ENCODE measurements around the gene LIX1L. TPM values are rescaled to one million over a fixed set of nuclear protein-coding genes. Genes with fewer than 3 reads are reported as not detected.
"Not testable (repeated sequence)": the region's sequence is repeated elsewhere in the genome, so short reads cannot be mapped to it uniquely, and the experiment has no call there.

LIX1L gene
- total RNA-seq, 2 experiments from 2014 or later: 21.4 to 21.5 TPM

DNA sequence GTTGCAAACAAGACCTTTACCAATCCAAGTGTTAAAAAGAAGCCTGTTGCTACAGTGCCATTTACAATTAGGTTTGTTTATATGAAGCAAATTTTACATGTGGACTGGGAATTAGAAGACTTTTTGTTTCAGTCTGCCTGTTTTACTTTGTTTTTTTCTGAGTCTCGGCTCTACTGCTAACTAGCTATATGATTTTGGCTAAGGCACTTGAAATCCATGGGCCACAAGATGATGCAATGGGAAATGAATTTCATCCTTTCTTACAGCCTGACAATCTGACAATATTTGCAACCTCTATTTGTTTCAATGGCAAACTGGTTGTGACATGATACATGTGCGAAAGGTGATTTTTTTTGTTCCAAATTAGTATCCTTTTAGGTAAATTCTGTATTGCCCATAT, 35.6 kb downstream of the LIX1L start:
- Mint-ChIP-seq H3K27ac (no peak overlapping the region), H3K4me3 (no peak overlapping the region), H3K9me3 (no peaks in the 10 kb centered on the region), H3K36me3 (ENCODE audit: low read depth) (peaks cover 35% of the 10 kb centered on the region), H3K27me3 (no peaks in the 10 kb centered on the region), H3K4me1 (ENCODE audit: low read depth) (peaks cover 42% of the 10 kb centered on the region)
- H3K4me1 ChIP-seq (ENCODE audit: insufficient read depth, low read length): peaks cover 37% of the 10 kb centered on the region
- CTCF ChIA-PET: no interaction called here
- peaks cover 23% of the 10 kb centered on the region for H3K36me3 ChIP-seq (ENCODE audit: insufficient read depth, low read length)
- DNase-seq (no peak), ATAC-seq (ENCODE audit: poor library complexity) (no peak)
- intact Hi-C loops (cut with DNase I, micrococcal nuclease): no loop called here
- no peak overlapping the region for H3K4me3 ChIP-seq (ENCODE audit: low read length)
- POLR2A ChIA-PET: interaction anchor here (1.0 kb wide), 2 partner anchors 42 to 76 kb away, joined by 3 read pairs; partner anchors contain the start of gene POLR3GL
- H3K27me3 ChIP-seq (ENCODE audit: control insufficient read depth in 1 of 2, insufficient read depth in 2 of 2, low read length in 2 of 2): no peaks in the 10 kb centered on the region
- no peaks in the 10 kb centered on the region for H3K9me3 ChIP-seq (ENCODE audit: control insufficient read depth in 1 of 2, insufficient read depth in 1 of 2, low read length in 2 of 2)
- TF ChIP-seq, protein P1, sequence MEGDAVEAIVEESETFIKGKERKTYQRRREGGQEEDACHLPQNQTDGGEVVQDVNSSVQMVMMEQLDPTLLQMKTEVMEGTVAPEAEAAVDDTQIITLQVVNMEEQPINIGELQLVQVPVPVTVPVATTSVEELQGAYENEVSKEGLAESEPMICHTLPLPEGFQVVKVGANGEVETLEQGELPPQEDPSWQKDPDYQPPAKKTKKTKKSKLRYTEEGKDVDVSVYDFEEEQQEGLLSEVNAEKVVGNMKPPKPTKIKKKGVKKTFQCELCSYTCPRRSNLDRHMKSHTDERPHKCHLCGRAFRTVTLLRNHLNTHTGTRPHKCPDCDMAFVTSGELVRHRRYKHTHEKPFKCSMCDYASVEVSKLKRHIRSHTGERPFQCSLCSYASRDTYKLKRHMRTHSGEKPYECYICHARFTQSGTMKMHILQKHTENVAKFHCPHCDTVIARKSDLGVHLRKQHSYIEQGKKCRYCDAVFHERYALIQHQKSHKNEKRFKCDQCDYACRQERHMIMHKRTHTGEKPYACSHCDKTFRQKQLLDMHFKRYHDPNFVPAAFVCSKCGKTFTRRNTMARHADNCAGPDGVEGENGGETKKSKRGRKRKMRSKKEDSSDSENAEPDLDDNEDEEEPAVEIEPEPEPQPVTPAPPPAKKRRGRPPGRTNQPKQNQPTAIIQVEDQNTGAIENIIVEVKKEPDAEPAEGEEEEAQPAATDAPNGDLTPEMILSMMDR (IDR thresholded peaks at IDR 0.05): no peak
- H3K27ac ChIP-seq (ENCODE audit: low read depth in 1 of 2, low read length in 2 of 2): no peak overlapping the region

DNA sequence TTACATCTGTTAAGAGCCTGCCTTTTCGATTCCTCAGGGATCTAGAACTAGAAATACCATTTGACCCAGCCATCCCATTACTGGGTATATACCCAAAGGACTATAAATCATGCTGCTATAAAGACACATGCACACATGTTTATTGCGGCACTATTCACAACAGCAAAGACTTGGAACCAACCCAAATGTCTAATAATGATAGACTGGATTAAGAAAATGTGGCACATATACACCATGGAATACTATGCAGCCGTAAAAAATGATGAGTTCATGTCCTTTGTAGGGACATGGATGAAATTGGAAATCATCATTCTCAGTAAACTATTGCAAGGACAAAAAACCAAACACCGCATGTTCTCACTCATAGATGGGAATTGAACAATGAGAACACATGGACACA, 37.5 kb downstream of the LIX1L start:
- H3K27ac ChIP-seq (ENCODE audit: low read depth in 1 of 2, low read length in 2 of 2); DNase-seq; H3K27me3 ChIP-seq (ENCODE audit: control insufficient read depth in 1 of 2, insufficient read depth in 2 of 2, low read length in 2 of 2); intact Hi-C loops (cut with DNase I, micrococcal nuclease); CTCF ChIA-PET; ATAC-seq (ENCODE audit: poor library complexity); POLR2A ChIA-PET; H3K4me3 ChIP-seq (ENCODE audit: low read length); H3K9me3 ChIP-seq (ENCODE audit: control insufficient read depth in 1 of 2, insufficient read depth in 1 of 2, low read length in 2 of 2); H3K9me3 Mint-ChIP-seq; H3K27me3 Mint-ChIP-seq: not testable (repeated sequence)
- peaks cover 50% of the 10 kb centered on the region for H3K36me3 Mint-ChIP-seq (ENCODE audit: low read depth)
- H3K4me1 Mint-ChIP-seq (ENCODE audit: low read depth): peaks cover 47% of the 10 kb centered on the region
- H3K4me3 Mint-ChIP-seq: peak overlapping the region; percentile 85
- peaks cover 24% of the 10 kb centered on the region for H3K36me3 ChIP-seq (ENCODE audit: insufficient read depth, low read length)
- peaks cover 31% of the 10 kb centered on the region for H3K4me1 ChIP-seq (ENCODE audit: insufficient read depth, low read length)
- peak overlapping the region; percentile 92 for H3K27ac Mint-ChIP-seq

DNA sequence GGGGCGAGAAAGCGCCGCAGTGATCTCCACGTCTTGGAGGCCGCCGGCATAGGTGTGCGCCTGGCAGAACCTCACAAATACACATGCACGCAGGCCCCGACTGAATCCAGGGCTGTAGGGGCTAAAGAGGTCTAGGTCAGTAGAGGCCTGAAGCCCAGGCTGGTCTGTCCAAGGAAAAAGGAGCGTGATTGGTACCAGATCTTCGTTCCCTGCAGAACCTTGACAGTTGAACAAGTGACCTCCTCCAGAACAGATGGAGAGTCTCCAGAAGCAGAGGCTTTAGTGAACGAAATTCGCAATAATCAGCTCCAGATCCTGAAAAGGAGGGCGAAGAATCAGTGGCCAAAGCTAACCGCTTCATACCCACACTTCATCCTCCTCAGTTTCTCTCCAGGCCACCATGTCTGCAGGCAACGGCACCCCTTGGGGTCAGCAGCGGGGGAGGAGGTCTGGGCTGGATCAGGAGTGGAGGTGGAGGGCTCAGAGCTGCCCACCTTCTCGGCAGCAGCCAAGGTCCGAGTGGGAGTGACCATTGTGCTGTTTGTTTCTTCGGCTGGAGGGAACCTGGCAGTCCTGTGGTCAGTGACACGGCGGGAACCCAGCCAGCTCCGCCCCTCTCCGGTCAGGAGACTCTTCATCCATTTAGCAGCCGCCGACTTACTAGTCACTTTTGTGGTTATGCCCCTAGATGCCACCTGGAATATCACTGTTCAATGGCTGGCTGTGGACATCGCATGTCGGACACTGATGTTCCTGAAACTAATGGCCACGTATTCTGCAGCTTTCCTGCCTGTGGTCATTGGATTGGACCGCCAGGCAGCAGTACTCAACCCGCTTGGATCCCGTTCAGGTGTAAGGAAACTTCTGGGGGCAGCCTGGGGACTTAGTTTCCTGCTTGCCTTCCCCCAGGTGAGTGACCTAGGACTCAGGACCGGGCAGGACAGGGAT, 38.6 kb downstream of the LIX1L start:
- ATAC-seq (ENCODE audit: poor library complexity): no peak
- Histone ChIP-seq H3K27ac (ENCODE audit: low read depth in 1 of 2, low read length in 2 of 2) (peak overlapping the region; percentile 49 to 60), H3K4me1 (ENCODE audit: insufficient read depth, low read length) (peaks cover 31% of the 10 kb centered on the region), H3K27me3 (ENCODE audit: control insufficient read depth in 1 of 2, insufficient read depth in 2 of 2, low read length in 2 of 2) (no peaks in the 10 kb centered on the region), H3K9me3 (ENCODE audit: control insufficient read depth in 1 of 2, insufficient read depth in 1 of 2, low read length in 2 of 2) (no peaks in the 10 kb centered on the region), H3K36me3 (ENCODE audit: insufficient read depth, low read length) (peaks cover 31% of the 10 kb centered on the region), H3K4me3 (ENCODE audit: low read length) (peak overlapping the region; percentile 87)
- H3K36me3 Mint-ChIP-seq (ENCODE audit: low read depth): peaks cover 59% of the 10 kb centered on the region
- no peaks in the 10 kb centered on the region for H3K27me3 Mint-ChIP-seq
- peaks cover 47% of the 10 kb centered on the region for H3K4me1 Mint-ChIP-seq (ENCODE audit: low read depth)
- H3K4me3 Mint-ChIP-seq: peak overlapping the region; percentile 94
- TF ChIP-seq, protein P1 (IDR thresholded peaks at IDR 0.05): no peak
- peak overlapping the region; percentile 92 for H3K27ac Mint-ChIP-seq
- intact Hi-C loops (cut with DNase I, micrococcal nuclease): loop anchor here (1.0 to 5.0 kb wide), 6 partner anchors 8 to 88 kb away; partner anchors contain the start of genes LIX1L (in 2 of the 2), PIAS3 (in 2 of the 2), RBM8A (in 1 of the 2) and TXNIP (in 1 of the 2)
- POLR2A ChIA-PET: interaction anchor here (0.7 to 4.4 kb wide), 18 partner anchors 8 to 118 kb away, joined by 3 to 84 read pairs (median 7); partner anchors contain the start of genes ANKRD34A, LIX1L, NUDT17 and PIAS3
- H3K9me3 Mint-ChIP-seq: no peaks in the 10 kb centered on the region
- CTCF ChIA-PET: interaction anchor here (1.4 to 1.7 kb wide), 4 partner anchors 8 to 60 kb away, joined by 3 to 9 read pairs (median 4); partner anchors contain the start of genes PIAS3 and RBM8A
- peak in 4 of 14 experiments; percentile 8 to 55 (median 28) for DNase-seq
